GM18909 (cell line): ENCODE measurements around the gene EPHA2.

ENCODE experiments used
- ATAC-seq: cut with Tn5 transposase; IDR thresholded peaks from one replicate; pipeline ENCODE4 v1.9.1; 2021; ENCODE audit warnings: mild to moderate bottlenecking; ENCODE audit not compliant: unreplicated experiment, poor library complexity

Gene EPHA2

DNA sequence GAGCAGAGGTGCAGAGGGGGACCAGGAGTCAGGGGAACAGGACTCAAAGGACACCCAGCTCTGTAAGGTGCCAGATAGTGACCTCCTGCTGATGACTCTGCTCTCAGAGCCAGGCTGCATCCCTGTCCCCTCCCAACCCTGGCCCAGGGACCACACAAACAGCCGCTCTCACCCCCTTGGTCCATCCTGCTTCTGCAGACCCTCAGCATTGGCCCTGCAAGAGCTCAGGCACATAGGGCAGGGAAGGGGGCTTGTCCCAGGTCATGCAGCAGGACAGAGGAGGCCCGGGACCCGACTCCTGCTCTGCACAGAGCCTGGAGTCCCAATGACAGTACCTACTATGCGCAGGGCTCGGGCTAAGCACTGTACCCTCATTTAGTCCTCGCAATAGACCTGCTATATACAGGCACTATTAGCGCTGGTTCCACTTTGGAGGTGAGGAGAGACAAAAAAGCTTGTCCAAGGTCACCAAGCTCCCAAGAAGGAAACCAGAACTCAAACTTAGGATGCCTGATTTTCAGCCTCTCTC, 15.7 kb downstream of the EPHA2 start:
- no peak for ATAC-seq

DNA sequence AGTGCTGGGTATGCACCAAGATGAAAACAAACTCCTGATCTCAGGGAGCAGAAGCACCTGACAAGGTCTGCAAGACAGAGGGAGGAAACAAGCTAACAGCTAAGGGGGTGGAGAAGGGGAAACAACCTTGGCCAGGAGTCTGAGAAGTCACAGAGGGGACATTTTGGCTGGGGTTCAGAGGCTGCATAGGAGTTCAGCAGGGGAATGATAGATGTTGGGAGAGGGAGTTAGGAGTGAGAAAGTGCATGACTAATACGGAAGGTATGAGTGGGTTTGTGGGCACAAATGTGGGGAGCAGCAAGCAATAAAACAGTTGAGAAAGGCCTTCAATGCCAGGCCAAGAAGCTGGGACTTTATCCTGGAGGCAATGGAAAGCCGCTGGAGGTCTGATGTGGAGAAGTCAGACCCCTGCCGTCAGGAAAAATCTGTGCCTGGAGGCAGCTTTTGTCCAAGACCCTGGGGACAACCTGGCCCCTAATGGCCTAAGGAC, 16.4 kb downstream of the EPHA2 start:
- ATAC-seq: no peak

GRCh38 chr1:16138772-16139221, 17.1 kb downstream of the EPHA2 start:
- ATAC-seq: no peak

- no peak for ATAC-seq
Observed at GRCh38 chr1:16137890-16138467, 17.9 kb downstream of the EPHA2 start.

DNA sequence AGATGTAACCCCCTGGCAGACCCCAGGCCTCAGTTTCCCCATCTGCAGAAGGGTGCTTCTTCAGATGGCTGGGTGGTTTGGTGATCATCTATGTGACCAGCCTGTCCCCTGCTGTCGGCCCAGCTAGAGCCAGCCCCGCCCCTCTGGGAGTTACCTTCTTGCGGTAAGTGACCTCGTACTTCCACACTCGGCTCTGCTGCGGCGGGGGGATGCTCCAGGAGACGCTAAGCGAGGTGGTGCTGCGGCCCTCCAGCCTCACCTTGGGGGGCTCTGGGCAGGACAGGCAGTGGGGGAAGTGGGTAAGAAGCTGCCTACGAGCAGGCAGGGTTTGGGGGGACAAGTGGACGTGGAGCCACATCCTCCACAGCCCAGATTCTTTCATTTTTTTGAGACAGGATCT, 20.4 kb downstream of the EPHA2 start:
- ATAC-seq: no peak

DNA sequence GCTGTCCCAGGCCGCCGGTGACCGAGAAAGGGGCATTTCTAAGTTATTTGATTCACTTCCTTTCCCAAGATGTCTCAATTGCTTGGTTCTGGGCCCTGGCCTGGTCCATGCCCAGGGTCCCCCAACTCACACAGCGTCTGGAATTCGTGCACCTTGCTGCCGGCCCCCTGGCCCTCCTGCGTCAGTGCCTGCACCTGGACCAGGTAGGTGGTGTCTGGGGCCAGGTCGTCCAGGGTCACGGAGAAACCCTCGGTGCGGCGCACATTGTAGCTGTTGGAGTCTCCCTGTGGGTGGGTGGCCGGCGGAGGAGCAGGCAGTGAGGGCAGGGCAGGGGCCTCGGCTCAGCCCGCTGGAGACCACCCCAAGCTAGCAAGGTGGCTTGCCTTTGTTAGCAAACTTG, 21.0 kb downstream of the EPHA2 start:
- no peak for ATAC-seq

DNA sequence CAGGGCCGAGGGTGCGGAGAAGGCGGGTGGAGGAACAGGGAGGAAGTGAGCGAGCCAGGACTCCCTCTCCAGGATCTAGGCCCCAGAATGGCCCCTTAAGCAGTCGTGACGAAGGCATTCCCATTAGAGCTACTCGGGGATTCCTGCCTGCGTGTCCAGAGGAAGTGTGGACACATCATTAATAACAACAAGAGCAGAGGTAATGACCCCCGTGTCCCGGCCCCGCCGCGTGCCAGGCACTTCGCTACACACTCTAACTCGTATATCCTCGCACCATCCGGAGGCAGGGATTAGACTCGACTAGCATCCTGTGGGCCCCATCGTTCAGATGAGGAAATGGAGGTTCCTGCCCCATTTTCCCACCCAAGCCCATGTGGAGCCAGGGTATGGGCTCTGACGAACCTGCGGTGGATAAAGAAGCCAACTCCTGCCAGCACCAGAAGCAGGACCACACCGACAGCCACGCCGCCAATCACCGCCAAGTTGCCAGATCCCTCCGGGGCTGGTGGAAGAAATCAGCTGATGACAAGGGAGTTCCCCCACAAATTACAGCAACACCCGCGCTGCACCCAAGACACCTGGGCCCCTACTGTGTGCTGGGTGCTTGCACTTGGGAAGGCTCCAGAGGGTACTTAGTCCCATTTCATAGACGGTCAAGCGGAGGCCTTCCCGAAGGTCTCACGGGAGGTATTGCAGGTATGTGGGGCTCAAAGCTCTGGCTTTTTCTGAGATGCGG, 21.6 kb downstream of the EPHA2 start:
- ATAC-seq: no peak

- ATAC-seq: no peak
Observed at GRCh38 chr1:16133007-16133961, 22.6 kb downstream of the EPHA2 start.

DNA sequence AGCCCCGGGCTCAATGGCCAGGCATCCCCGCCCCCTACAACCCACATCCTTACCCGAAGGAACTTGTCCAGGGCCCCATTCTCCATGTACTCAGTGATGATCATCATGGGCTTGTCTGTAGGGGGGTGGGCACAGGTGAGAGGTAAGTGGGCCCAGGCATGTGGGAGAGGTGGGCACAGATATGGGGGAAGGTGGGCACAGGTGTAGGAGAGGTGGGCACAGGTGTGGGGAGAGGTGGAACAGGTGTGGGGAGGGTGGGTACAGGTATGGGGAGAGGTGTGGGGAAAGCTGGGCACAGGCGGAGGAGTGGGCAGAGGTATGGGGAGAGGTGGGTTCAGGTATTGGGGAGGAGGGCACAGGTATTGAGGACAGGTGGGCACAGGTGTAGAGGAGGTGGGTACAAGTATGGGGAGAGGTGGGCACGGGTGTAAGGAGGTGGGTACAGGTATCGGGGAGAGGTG, 23.5 kb downstream of the EPHA2 start:
- ATAC-seq: no peak

DNA sequence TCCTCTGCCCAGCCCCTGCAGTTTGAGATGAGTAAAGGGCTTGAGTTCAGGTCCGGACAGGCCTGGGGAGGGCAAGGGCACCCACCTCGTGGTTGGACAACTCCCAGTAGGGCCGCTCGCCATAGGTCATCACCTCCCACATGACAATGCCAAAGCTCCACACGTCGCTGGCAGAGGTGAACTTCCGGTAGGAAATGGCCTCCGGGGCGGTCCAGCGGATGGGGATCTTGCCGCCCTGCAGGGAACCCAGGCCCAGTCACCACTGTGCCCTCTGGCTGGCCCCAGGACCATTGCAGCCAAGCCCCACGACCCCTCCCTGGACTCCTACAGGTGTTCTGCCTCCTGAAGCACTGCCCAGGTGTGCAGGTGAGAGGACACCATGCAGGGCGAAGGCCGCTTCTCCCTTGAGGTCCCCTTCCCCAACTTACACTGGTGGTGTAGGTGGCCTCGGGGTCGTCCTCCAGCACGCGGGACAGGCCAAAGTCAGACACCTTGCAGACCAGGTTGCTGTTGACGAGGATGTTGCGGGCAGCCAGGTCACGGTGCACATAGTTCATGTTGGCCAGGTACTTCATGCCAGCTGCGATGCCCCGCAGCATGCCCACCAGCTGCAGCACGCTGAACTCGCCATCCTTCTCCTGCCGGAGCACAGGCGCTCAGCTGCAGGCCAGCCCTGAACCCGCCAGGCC, 24.1 kb downstream of the EPHA2 start:
- ATAC-seq: no peak

GRCh38 chr1:16130827-16131226, 25.0 kb downstream of the EPHA2 start:
- no peak for ATAC-seq

- no peak for ATAC-seq
Observed at GRCh38 chr1:16129921-16130543, 25.8 kb downstream of the EPHA2 start.

GRCh38 chr1:16129316-16129715, 26.6 kb downstream of the EPHA2 start:
- ATAC-seq: no peak

GRCh38 chr1:16128338-16128741, 27.5 kb downstream of the EPHA2 start:
- no peak for ATAC-seq

DNA sequence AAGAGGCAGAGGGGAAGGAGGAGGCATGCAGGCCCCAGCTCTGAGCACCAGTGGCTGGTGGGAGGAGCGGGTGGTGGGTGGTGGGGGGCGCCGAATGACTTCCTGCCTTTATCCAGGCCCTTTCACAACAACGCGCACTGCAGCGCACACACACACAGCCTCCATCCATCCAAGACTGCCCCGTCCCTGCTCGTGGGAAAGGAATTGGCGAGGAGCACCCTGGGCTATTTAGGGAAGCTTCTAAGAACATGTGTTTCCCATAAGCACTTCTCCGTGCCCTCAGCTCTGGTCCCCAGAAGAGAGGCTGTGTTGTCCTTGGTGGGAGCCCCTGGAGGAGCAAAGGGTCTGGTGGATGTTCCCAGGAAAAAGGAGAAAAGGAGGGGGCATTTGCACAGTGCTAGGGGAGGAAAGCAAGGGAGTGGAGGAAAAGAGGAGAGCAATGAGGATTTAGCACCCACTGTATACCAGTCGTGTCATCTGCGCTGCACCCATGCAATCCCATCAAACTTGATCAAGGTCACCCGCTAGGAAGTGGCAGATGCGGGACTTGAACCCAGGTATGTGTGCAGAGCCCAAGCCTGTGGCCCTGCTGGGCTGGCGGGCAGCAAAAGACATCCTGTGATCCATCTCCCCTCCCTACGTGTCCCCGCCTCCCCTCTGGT, 28.1 kb downstream of the EPHA2 start:
- no peak for ATAC-seq

DNA sequence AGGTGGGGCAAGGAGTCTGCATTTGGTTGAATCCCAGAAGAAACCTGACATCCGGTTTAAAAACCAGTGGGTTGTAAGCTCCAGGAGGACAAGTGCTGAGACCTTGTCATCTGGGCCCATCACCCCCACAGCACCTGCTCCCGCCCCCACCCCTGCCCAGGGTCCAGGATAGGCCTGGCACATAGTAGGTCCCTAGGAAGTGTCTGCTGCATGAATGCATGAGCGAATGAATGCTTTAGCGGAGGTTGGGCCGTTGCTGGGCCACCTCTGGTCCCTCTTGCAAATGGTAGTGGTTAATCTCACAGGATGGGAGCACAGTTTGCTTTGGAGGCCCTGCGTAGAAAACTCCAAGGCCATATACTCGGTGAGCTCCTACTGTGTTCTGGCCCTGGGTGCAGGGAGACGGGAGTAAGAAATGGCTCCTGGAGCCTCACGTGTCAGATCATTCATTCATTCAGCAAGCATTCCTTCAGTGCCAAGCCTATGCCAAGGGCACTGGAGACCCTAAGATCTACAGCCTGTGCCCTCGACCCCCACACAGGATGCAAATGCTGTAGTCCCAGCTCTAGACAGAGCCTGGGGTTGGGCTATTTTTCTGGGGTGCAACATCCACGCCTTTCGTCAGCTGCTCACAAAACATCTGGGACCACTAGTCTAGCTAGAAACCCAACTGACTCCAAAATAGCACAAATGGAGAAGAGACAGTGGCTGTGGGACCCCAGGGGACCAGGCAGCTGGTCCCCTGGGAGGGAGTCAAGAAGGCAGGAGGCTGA, 28.9 kb downstream of the EPHA2 start:
- ATAC-seq: no peak

DNA sequence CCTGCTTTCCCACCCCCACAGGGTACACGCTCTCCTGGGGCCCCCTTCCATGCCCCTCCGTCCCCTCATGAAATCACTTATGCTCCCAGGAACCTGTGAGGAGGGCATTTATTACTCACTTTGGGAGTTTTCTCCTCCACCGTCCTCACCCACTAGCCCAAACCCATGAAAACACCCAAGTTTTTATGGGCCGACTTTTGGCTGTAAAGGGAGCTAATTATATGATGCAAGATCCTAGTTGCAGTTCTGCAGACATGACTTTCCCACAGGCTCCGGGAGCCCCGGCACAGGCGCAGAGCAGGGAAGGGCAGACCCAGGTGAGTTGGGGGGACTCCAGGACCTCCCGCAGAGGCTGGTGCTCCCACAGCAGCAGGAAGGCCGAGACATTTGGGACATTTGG, 29.7 kb downstream of the EPHA2 start:
- no peak for ATAC-seq

- ATAC-seq: no peak
Observed at GRCh38 chr1:16125483-16125882, 30.4 kb downstream of the EPHA2 start.
